GM19455 (cell line): ENCODE measurements around the gene KCNE4.
"Not testable (repeated sequence)": the region's sequence is repeated elsewhere in the genome, so short reads cannot be mapped to it uniquely, and the experiment has no call there.

Source experiments
- ATAC-seq: cut with Tn5 transposase; IDR thresholded peaks from one replicate; pipeline ENCODE4 v1.9.1; 2021; ENCODE audit not compliant: unreplicated experiment

Gene KCNE4

DNA sequence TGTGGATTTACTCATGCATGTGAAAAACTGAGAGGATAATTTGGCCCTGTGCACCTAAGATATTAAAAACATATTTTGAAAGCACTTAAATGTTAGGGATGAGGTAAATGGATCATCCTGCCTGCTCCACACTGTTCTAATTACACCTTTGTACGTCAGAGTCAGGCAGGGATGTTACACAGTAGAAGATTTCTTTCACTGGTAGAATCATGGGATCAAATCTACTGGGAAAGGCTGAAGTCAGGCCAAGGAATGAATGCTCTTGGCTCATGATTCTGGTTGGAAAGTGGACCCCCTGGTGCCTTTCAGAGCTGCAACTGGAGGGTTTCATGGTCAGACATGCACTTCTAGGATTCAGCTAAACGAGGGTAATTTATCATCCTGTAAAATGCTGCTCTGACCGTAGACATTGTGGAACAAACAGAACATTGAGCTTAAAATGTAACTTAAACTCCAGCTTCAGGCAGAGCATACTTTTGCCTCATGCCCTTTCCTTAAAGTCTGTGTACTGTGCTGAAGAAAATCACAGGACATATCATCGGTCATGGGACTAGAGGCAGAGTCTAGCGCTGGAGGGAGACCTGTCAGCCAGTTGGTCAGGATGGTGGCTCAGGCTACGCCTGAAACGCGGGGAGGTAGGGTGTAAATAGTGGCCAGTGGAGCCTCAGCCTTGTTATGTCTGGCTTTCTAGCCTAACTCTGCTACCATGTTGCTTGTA is 4.9 kb downstream of the KCNE4 start:
- no peak for ATAC-seq

DNA sequence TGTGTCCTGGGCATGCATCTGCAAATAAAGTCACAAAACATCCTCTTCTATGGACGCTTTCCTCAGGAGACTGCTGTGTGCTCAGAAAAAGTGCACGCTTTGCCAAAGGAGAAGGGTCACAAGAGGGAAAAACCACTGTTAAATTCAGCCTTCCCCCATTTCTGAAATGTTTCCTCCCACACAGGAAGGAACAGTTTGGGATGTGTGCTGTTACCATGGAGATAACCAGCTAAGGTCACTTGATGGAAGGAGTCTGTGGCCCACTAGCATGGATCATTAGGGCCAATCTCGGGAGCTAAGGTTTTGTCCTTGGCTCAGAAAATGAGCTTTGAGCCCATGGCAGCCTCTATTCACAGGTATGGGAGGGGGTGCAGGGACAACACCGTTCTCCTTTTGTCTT is 5.6 kb downstream of the KCNE4 start:
- ATAC-seq: no peak

DNA sequence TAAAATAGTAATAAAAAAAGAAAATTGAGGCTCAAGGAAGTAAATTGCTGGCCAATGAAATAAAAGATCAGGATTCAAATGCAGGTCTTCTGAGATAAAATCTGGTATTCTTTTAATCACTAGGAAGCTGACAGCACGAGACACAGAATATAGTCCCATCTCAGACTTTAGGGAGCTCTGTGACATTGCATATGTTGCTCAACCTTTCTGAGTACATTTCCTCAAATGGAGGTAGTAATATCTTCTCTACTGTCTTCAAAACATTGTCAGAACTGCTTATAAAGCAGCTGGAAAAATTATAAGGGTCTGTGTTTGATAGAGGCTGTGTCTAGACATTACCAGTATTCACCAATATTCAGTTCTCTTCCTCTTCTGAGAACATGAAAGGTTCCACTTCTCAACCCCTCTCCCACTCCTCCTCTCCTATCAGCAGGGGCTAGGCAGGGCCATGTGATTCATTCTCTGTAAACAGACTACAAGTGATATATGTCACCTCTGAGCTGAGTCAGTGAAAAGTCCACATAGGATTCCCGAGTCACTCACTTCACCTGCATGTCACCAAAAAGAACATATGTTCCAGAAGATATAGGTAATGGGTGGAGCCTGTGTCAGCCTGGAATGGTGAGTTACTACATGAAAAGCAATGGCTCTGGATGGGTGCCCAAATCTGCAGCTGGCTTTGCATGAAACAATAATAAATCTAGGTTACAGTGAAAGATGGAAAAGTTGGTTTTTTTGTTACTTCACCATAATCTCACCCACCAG is 7.1 kb downstream of the KCNE4 start:
- no peak for ATAC-seq

DNA sequence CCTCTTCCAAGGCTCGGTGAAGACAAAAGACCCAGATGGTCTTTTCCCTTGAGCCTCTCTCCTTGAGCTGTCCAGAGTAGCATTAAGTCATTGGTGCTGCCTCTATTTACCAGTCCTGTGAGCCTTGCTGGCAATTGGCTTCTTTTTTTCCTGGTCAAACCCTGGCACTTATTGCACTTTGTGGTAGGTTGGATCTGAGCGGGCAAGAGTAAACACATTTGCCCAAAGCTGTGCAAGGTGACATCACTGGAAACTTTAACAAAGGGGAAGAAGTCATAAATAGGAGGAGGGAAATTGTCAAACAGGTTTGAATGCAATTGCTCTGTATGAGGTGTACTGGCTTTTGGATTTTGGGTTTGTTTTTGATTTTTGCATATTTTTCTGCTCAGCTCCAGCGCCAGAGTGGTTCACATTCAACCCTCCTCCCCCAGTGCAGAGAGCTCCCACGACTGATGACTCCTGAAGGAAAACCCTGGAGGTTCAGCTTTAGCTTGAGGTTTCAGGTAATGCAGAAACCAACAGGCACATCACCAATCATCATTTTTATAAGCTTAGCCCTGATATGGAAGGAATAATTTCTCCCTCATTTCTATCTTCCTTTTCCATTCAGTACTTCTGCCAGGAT is 8.3 kb downstream of the KCNE4 start:
- ATAC-seq: no peak

DNA sequence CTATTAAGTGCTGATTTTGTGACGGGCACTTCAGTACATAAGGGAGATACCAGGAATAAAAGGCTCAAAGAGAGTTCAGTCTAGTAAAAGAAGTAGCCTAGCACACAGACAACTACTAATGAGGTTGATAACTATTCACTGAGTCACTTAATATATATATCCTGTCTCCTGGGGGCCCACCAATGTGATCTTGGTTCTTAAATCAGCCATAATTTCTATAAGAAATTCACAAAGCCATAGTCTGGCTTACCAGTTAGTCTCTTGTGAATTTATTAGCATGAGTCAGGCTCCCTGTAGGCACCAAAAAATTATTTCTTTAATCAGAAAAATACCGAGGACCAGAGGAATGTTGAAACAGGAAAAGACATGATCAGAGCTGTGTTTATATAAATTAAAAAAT is 10.4 kb downstream of the KCNE4 start:
- no peak for ATAC-seq

DNA sequence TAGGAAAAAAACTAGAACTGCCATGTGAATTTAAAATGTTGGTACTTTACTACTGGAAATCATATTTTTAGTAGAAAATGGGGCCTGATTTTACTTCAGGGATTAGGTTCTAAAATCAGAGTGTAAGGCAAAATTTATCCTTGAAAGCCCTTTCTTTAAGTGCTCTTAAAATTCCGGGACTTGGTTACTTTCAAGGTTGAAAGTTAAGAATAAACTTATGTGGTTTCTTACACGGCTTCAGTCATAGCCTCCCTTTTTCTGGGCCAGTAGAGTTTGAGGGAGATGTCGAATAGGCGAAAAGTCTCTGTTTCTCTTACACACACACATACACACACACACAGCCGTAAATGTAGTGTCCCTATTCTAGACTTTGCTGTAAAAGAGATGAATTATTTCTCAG is 13.1 kb downstream of the KCNE4 start:
- ATAC-seq: no peak

DNA sequence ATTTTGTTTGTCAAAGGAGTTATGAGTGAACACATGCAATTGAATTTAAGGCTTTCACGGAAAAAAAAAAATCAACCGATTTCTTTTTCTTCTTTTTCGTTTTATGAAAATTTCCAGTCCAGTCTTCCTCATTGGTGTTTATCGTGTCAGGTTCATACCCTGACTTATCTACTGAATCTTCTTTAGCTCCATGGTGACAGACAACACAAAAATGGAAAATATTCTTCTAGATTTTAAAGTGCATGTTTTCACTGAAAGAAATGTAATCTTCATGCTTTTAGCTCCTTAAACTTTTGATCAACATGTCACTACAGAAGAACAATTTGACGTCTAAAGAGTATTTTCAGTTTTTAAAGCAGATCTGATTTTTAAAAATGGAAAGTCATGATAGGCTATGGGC is 14.7 kb downstream of the KCNE4 start:
- no peak for ATAC-seq

DNA sequence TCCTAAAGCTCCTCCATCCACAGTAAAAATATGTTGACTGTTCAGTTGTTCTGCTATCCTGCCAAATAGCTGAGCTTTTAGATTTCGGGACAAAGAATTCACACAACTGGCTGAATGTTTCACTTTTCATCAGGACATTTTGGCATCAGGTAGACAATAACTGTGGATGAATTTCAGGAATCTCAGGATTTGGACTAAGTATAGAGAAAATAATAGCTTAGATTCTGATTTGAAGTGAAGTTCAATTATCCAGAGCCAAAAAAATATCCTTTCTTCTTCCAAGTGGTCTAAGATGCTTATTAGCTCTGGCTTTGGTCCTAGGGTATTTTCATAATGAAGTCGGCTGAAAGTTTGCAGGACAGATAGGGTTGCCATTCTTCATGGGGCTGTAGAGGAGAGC is 16.1 kb downstream of the KCNE4 start:
- ATAC-seq: no peak

DNA sequence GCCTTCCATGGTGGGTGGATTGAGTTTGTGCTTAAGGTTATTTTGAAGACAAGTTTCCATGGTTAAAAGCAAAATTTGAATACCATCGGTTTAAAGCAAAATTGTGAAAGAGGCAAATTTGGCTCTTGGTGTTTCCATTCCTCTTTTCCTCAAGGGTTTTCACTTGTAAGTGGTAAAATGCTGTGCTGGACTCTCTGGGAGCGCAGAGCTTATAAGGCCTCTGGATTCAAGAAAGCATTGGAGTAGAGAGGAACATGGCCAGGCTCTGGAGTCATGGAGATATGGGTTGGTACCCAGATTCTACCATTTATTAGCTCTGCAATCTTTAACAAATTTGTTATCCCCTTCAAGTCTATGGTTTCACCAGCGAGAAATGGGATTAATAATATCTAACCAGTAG is 17.5 kb downstream of the KCNE4 start:
- no peak for ATAC-seq

DNA sequence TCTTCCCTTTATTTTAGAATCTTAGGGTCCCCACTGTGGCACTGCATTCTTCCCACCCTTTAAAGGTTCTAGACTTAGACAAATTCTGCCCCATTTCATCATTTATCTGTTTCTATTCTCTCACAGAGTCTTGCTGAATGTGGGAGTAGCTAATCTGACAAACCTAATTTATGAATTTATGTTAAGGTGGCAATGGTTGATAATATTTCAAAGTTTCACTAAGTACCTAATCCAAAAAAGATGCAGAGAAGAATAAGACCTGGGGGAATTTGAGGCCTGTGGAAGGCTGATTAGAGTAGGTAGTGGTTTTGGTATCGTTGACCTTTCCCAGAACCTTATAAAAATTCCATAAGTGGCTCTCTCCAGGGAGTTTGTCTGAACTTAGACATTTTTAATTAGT is 18.0 kb downstream of the KCNE4 start:
- ATAC-seq: no peak

DNA sequence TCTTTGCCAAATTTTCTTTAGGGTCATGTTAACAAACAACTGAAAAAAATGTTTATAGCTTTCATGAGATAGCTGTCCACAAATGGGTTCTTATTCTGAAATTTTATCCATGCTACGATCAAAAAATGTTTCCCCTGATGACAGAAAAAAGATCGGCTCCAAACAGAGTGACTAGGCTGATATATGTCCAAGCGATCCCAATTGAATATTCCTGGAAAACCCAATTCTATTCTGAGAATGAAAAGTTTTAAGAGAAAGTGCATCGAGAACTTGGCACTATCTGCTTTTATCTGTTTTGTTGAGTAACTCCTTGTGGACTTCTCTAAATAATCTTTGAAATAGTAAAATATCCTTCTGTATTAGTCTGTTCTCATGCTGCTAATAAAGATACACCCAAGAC is 19.1 kb downstream of the KCNE4 start:
- no peak for ATAC-seq

DNA sequence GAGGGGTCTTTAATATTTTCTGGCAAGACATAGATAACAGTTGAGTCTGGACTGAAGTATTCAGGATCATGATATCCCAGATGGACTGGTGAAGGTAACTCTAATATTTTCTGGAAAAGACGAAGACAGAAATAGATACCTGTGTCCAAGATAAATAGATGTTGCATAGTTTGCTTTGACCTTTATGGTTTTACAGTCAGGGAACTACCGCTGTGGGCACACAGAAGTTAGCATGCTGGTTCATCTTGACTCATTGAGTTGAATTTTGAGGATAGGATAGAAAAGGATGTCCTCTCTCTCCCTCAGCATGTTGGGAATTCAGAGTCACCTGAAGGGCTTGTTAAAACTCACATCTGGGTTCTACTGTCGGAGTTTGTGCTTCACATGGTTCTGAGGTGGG is 20.8 kb downstream of the KCNE4 start:
- no peak for ATAC-seq

DNA sequence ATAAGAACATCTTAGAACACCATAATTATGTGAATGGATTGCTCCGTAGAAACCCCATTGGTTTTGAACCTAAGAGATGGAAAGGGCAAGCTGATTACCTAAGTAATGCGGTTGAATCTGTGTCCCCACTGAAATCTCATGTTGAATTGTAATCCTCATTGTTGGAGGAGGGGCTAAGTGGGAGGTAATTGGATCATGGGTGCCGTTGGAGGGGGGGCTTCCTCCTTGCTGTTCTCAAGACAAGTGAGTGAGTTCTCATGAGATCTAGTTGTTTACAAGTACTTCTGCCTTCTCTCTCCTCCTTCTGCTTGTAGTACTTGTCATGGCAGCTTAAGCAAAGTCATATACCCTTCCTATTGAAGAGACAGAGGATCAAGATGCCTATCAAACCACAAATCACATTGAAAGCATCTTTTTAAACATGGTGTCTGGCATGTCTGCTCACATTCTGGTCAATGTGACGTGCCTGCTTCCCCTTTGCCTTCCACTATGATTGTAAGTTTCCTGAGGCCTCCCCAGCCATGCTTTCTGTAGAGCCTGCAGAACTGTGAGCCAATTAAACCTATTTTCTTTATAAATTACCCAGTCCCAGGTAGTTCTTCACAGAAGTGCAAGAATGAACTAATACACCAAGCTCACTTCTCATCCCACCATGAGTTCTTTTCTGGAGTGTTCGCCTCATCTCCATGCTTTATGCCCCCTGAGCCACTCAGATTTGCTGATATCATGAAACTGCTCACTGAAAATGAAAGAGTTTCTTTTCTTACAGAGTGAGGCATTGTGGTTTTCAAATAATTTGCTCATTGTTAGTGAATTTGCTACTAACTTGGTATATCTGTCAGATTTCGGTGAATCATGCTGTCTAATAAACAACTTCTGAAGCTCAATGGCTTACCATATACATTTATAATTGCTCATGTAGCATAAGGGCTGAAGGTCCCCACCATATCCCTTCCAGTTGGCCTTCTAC is 23.6 kb downstream of the KCNE4 start:
- ATAC-seq: no peak

DNA sequence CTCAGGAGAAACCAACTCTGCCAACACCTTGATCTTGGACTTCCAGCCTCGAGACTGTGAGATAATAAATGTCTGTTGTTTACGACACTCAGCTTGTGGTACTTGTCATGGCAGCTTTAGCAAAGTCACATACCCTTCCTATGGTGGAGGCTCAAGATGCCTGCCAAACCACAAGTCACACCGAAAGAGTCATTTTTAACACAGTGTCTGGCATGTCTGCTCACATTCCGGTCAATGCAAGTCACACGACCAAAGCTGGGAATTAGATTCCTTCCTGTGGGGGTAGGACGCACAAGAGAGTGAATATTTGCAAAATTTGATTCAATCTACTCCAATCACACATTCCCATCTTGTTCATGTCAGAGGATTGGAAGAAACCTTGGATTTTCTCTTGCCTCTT is 24.6 kb downstream of the KCNE4 start:
- no peak for ATAC-seq

DNA sequence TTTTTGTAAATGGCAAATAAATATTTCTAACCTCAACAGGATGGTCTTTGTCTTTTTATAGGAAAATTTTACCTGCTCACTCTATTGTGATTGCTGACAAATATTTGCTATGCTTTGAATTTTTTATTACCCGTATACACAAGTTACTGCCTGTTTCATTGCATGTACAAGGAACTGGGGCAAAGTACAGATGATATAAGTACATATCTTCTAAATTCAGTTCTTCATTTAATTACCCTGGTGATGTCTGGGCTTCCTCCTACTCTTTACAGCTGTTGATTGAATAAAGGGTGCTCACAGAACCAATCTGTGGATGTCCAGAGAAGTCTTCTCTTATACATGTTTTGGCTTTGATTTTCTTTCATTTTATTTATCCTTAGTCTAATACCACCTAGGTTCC is 26.5 kb downstream of the KCNE4 start:
- ATAC-seq: no peak

DNA sequence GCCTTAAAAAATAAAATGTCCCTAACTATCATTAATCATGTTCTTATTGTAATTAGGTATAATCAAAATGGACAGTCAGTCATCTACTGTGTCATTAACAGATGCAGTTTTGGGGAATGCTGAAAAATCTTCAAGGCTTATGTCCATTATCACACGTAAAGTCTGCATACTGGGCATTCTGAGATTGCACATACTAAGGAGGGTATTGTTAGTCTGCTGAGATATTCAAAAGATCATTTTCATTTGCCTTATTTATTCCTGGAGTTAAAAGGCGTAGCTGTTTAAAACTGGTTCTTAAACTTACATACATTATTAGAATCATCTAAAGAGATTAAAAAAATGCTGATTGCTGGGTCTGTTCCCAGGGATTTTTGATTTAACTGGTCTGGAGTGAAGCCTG is 27.4 kb downstream of the KCNE4 start:
- no peak for ATAC-seq

DNA sequence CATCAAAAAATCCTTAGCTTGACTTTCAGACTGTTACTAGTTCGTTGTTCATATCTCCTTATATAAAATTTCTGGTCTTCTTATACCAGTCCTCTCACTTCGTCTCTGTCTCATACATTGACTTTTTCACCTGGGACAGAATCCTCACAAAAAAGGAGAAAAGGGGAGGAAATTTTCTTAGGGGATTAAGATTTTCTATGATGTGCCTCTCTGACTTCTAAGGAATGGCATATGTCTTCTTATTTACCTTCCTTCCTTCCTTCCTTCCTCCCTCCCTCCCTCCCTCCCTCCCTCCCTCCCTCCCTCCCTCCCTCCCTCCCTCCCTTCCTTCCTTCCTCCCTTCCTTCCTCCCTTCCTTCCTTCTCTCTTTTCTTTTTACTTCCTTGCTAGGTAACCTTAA is 27.9 kb downstream of the KCNE4 start:
- ATAC-seq: no peak

DNA sequence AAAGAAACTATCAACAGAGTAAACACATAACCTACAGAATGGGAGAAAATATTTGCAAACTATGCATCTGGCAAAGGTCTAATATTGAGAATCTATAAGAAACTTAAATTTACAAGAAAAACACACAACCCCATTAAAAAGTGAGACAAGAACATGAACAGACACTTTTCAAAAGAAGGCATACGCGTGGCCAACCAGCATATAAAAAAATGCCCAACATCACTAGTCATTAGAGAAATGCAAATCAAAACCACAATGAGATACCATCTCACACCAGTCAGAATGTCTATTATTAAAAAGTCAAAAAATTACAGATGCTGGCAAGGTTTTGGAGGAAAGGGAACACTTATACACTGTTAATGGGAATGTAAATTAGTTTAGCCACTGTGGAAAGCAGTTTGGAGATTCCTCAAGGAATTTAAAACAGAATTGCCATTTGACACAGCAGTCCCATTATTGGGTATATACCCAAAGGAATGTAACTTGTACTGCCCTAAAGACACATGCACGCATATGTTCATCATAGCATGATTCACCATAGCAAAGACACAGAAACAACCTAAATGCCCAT is 28.9 kb downstream of the KCNE4 start:
- not testable (repeated sequence) for ATAC-seq

DNA sequence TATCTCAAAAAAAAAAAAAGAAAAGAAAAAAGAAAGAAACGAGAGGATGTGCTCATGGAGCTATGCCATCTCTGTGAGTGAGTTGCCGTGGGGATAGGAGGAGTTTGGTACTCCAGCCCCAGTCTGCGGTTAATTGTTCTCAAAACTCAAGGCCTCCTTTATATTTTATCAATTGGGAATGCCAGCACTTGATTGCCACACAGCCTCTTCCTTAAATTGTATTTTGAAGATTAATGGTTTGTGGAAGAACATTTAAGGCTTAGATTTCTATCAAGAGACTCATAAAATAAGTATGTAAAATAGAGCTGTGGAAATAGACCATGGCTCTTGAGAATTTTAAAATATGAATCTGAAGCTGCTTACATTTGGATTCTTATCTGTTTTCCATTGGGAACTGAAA is 29.8 kb downstream of the KCNE4 start:
- no peak for ATAC-seq

DNA sequence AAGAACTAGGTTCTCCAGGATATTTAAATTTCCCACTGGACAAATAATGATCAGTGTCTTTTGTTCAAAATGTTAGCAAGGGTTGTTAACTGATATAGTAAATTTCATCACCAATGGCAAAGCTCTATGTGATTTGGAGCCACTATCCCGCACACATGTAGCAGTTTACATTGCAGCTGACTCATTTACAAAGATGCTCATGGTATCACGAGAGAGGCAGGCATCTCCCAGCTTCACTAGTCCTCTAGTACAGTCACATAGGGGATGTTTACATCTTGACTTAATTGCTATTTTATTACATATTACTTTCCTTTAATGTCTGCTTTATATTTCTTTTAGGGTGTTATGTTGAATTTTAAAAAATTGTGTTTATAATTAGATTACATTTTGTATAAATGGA is 30.7 kb downstream of the KCNE4 start:
- ATAC-seq: no peak
